H9 (cell line): ENCODE data around the gene AGAP5. TPM values are rescaled to one million over a fixed set of nuclear protein-coding genes. Genes with fewer than 3 reads are reported as not detected.

Source experiments
- DNase-seq: peaks from one replicate; pipeline ENCODE4 v3.0.0-alpha.2; 2017
- H2AFZ ChIP-seq: one replicate; pipeline ENCODE4 v1.6.1; 2013; ENCODE audit warnings: mild to moderate bottlenecking, low read length, control low read depth, moderate library complexity
- H2AK5ac ChIP-seq: 2 replicates; pipeline ENCODE4 v1.6.1; 2013; ENCODE audit warnings: low read length, control low read depth, mixed read lengths; ENCODE audit not compliant: insufficient read length
- H2BK120ac ChIP-seq: one replicate; pipeline ENCODE4 v1.6.1; 2013; ENCODE audit warnings: low read depth, mild to moderate bottlenecking, low read length, control low read depth, inconsistent platforms; ENCODE audit not compliant: poor library complexity, severe bottlenecking
- H2BK12ac ChIP-seq: 2 replicates; pipeline ENCODE4 v1.6.1; 2013; ENCODE audit warnings: low read length, control low read depth, mixed read lengths, low read depth; ENCODE audit not compliant: insufficient read length
- H2BK15ac ChIP-seq: 2 replicates; pipeline ENCODE4 v1.6.1; 2013; ENCODE audit warnings: low read depth, low read length, control low read depth
- H2BK20ac ChIP-seq: one replicate; pipeline ENCODE4 v1.6.1; 2013; ENCODE audit warnings: low read depth, mild to moderate bottlenecking, low read length, control low read depth, inconsistent platforms; ENCODE audit not compliant: poor library complexity, severe bottlenecking
- H2BK5ac ChIP-seq: 2 replicates; pipeline ENCODE4 v1.6.1; 2013; ENCODE audit warnings: low read length, control low read depth, mixed read lengths; ENCODE audit not compliant: insufficient read length
- H3K14ac ChIP-seq: 2 replicates; pipeline ENCODE4 v1.6.1; 2013; ENCODE audit warnings: low read length, control low read depth; ENCODE audit not compliant: insufficient read depth
- H3K18ac ChIP-seq: 2 replicates; pipeline ENCODE4 v1.6.1; 2013; ENCODE audit warnings: low read depth, mild to moderate bottlenecking, mixed read lengths, low read length, control low read depth; ENCODE audit not compliant: insufficient read length
- H3K23ac ChIP-seq: 2 replicates; pipeline ENCODE4 v1.6.1; 2013; ENCODE audit warnings: low read length, control low read depth, mixed read lengths, low read depth; ENCODE audit not compliant: insufficient read length
- H3K23me2 ChIP-seq: 2 replicates; pipeline ENCODE4 v1.6.1; 2013; ENCODE audit warnings: low read depth, mild to moderate bottlenecking, mixed read lengths, low read length, control low read depth; ENCODE audit not compliant: insufficient read length, poor library complexity, severe bottlenecking
- H3K27ac ChIP-seq: 2 replicates; pipeline ENCODE4 v1.5.1; 2013; ENCODE audit warnings: low read length, control low read depth, mixed read lengths, low read depth; ENCODE audit not compliant: insufficient read length
- H3K27me3 ChIP-seq: 2 replicates; pipeline ENCODE4 v1.6.1; 2013; ENCODE audit warnings: low read length, control low read depth, inconsistent platforms; ENCODE audit not compliant: insufficient read depth
- H3K4ac ChIP-seq: 2 replicates; pipeline ENCODE4 v1.6.1; 2013; ENCODE audit warnings: low read depth, mild to moderate bottlenecking, control low read depth, inconsistent platforms, low read length, moderate library complexity
- H3K4me1 ChIP-seq: 2 replicates; pipeline ENCODE4 v1.6.1; 2013; ENCODE audit warnings: low read length, control low read depth, inconsistent platforms; ENCODE audit not compliant: insufficient read depth
- H3K4me2 ChIP-seq: 2 replicates; pipeline ENCODE4 v1.6.1; 2013; ENCODE audit warnings: low read length, control low read depth, mixed read lengths; ENCODE audit not compliant: insufficient read length, insufficient read depth
- H3K56ac ChIP-seq: 2 replicates; pipeline ENCODE4 v1.6.1; 2013; ENCODE audit warnings: low read depth, mild to moderate bottlenecking, mixed read lengths, low read length, control low read depth; ENCODE audit not compliant: insufficient read length
- H3K79me1 ChIP-seq: 2 replicates; pipeline ENCODE4 v1.6.1; 2013; ENCODE audit warnings: low read depth, mild to moderate bottlenecking, moderate library complexity, low read length, control low read depth, inconsistent platforms; ENCODE audit not compliant: insufficient read depth, poor library complexity, severe bottlenecking
- H3K79me2 ChIP-seq: 2 replicates; pipeline ENCODE4 v1.6.1; 2013; ENCODE audit warnings: low read length, control low read depth, inconsistent platforms; ENCODE audit not compliant: insufficient read depth
- H3K9ac ChIP-seq: 2 replicates; pipeline ENCODE4 v1.6.1; 2013; ENCODE audit warnings: low read length, control low read depth, mixed read lengths; ENCODE audit not compliant: insufficient read length; ENCODE audit errors: extremely low read depth
- H3K9me3 ChIP-seq: one replicate; pipeline ENCODE4 v1.6.1; 2013; ENCODE audit warnings: low read depth, low read length, inconsistent platforms; ENCODE audit not compliant: control insufficient read depth
- H3T11ph ChIP-seq: one replicate; pipeline ENCODE4 v1.6.1; 2013; ENCODE audit warnings: mild to moderate bottlenecking, low read length, control low read depth, inconsistent platforms
- H4K20me1 ChIP-seq: one replicate; pipeline ENCODE4 v1.6.1; 2013; ENCODE audit not compliant: control insufficient read depth, insufficient read length, insufficient read depth
- H4K5ac ChIP-seq: 2 replicates; pipeline ENCODE4 v1.6.1; 2013; ENCODE audit warnings: low read depth, mild to moderate bottlenecking, mixed read lengths, low read length, control low read depth; ENCODE audit not compliant: insufficient read length
- H4K8ac ChIP-seq: replicated peaks from 2 replicates; pipeline ENCODE4 v1.6.1; 2013; ENCODE audit warnings: low read length, control low read depth, mixed read lengths, low read depth; ENCODE audit not compliant: insufficient read length
- H4K91ac ChIP-seq: 2 replicates; pipeline ENCODE4 v1.6.1; 2013; ENCODE audit warnings: low read depth, mild to moderate bottlenecking, moderate library complexity, mixed read lengths, low read length, control low read depth; ENCODE audit not compliant: insufficient read length
- H3K27ac Mint-ChIP-seq, 3 experiments: 2 replicates in 2 of 3; 3 replicates in 1 of 3; pipeline ENCODE4 v1.8.0; 2020 to 2021; ENCODE audit warnings: mixed read lengths in 3 of 3, mild to moderate bottlenecking in 1 of 3, moderate library complexity in 1 of 3
- H3K27me3 Mint-ChIP-seq: 2 replicates; pipeline ENCODE4 v1.8.0; 2021; ENCODE audit warnings: low read depth, mild to moderate bottlenecking, moderate library complexity, mixed read lengths
- H3K36me3 Mint-ChIP-seq, 3 experiments: 2 replicates in 2 of 3; 3 replicates in 1 of 3; pipeline ENCODE4 v1.8.0; 2020 to 2021; ENCODE audit warnings: low read depth in 3 of 3, mixed read lengths in 3 of 3; ENCODE audit not compliant: insufficient read depth in 1 of 3
- H3K4me1 Mint-ChIP-seq, 2 experiments: 2 replicates each; pipeline ENCODE4 v1.8.0; 2020; ENCODE audit warnings: mixed read lengths in 2 of 2
- H3K4me3 Mint-ChIP-seq, 2 experiments: 2 replicates in 1 of 2; 3 replicates in 1 of 2; pipeline ENCODE4 v1.8.0; 2020 to 2021; ENCODE audit warnings: mild to moderate bottlenecking in 2 of 2, mixed read lengths in 2 of 2, moderate library complexity in 1 of 2
- H3K9me3 Mint-ChIP-seq, 2 experiments: 2 replicates in 1 of 2; 3 replicates in 1 of 2; pipeline ENCODE4 v1.8.0; 2020; ENCODE audit warnings: mild to moderate bottlenecking in 2 of 2, mixed read lengths in 2 of 2, moderate library complexity in 1 of 2
- CTCF ChIP-seq: fragments of 200-600 bp; sonication (generic); conservative IDR thresholded peaks from 3 replicates; pipeline ENCODE4 v1.8.0; 2021; ENCODE audit warnings: antibody characterized with exemption, mild to moderate bottlenecking
- WGBS: extraction: QIAGEN DNeasy Blood & Tissue Kit; methylation state at CpG from one replicate; pipeline ENCODE4 v1.1.7; 2013; ENCODE audit warnings: missing lambda C conversion rate, low lambda C conversion rate, mixed read lengths; ENCODE audit not compliant: insufficient read length; ENCODE audit errors: extremely low coverage; 5-methylcytosine and 5-hydroxymethylcytosine counted together
- total RNA-seq: library from RNA; stranded (reverse); gene quantifications from 2 replicates; pipeline ENCODE4 v1.2.1, GENCODE V29; 2021

Gene AGAP5
- total RNA-seq, 1 experiment from 2014 or later: 5.2 TPM

- Histone ChIP-seq H2BK20ac (no peak overlapping the region), H2BK120ac (no peak overlapping the region), H3K4me1 (no peaks in the 10 kb centered on the region), H3K27me3 (no peaks in the 10 kb centered on the region), H3K79me1 (peaks cover 2% of the 10 kb centered on the region), H2AK5ac (no peak overlapping the region), H3K9me3 (no peaks in the 10 kb centered on the region), H2BK12ac (no peak overlapping the region), H4K5ac (no peak overlapping the region), H3K79me2 (no peaks in the 10 kb centered on the region; the same call in 1 of the 2 replicates), H3K9ac (peak overlapping the region; percentile 80), H3K18ac (peak overlapping the region; percentile 49), H2BK15ac (no peak overlapping the region), H3T11ph (no peak overlapping the region), H2AFZ (peak overlapping the region; percentile 57), H3K56ac (no peak overlapping the region), H4K91ac (no peak overlapping the region), H3K14ac (peak overlapping the region; percentile 72; the same call in 1 of the 2 replicates), H2BK5ac (no peak overlapping the region), H3K23me2 (no peaks in the 10 kb centered on the region), H4K20me1 (no peaks in the 10 kb centered on the region), H3K4ac (no peak overlapping the region), H4K8ac (no peak overlapping the region), H3K27ac (peak overlapping the region; percentile 33), H3K4me2 (peak overlapping the region; percentile 59), H3K23ac (no peak overlapping the region)
- Mint-ChIP-seq H3K4me3 (peak overlapping the region; percentile 98), H3K27ac (peak overlapping the region; percentile 99), H3K27me3 (no peaks in the 10 kb centered on the region), H3K4me1 (peaks cover 14 to 17% of the 10 kb centered on the region in 2 experiments), H3K9me3 (no peaks in the 10 kb centered on the region; a peak in 1 of 5 replicates), H3K36me3 (peaks cover 0 to 6% (median 0%) of the 10 kb centered on the region in 3 experiments; a peak in 2 of 7 replicates)
- DNase-seq: peak; percentile 71
- no peak for TF ChIP-seq CTCF
- no CpG with 5 or more reads among the region's 46 CpGs for WGBS
Observed at GRCh38 chr10:73625004-73625883, 72.7 kb downstream of the AGAP5 start.

Other genes starting within 250 kb of the AGAP5 start
- 37.2 and 37.3 TPM in 2 replicates for gene PPP3CB, start 202.1 kb downstream of the AGAP5 start, total RNA-seq
- 35.7 and 37.9 TPM in 2 replicates for gene USP54, start 106.8 kb downstream of the AGAP5 start, total RNA-seq
- 1.5 and 2.4 TPM in 2 replicates for gene MYOZ1, start 56.6 kb downstream of the AGAP5 start, total RNA-seq
- 0.11 TPM in 1 of 2 replicates, not detected in the other for gene SYNPO2L, start 42.1 kb downstream of the AGAP5 start, total RNA-seq
- gene SEC24C, start 46.3 kb upstream of the AGAP5 start, total RNA-seq: 62.4 and 63.0 TPM in 2 replicates
- 41.1 and 45.9 TPM in 2 replicates for gene CHCHD1, start 83.9 kb upstream of the AGAP5 start, total RNA-seq
- 41.0 and 44.3 TPM in 2 replicates for gene ZSWIM8, start 87.5 kb upstream of the AGAP5 start, total RNA-seq
- 22.0 and 22.9 TPM in 2 replicates for gene NDST2, start 113.5 kb upstream of the AGAP5 start, total RNA-seq
- 30.4 and 31.8 TPM in 2 replicates for gene CAMK2G, start 176.4 kb upstream of the AGAP5 start, total RNA-seq
- 15.0 and 16.2 TPM in 2 replicates for gene PLAU, start 213.0 kb upstream of the AGAP5 start, total RNA-seq